Spleen (tissue), 11 donors: ENCODE results near the gene CFLAR. TPM values are rescaled to one million over a fixed set of nuclear protein-coding genes. Genes with fewer than 3 reads are reported as not detected.

ENCODE experiments used
- DNase-seq: peaks from one replicate; pipeline ENCODE4 v3.0.0-alpha.2; 2020
- H3K27ac ChIP-seq, 8 donors: fragments of 200-600 bp; sonication (generic) in 7 of 8; 1 replicate in 4 of 8; 2 replicates in 4 of 8; pipeline versions ENCODE4 v1.5.0 to v1.8.0; 2016 to 2021; ENCODE audit warnings: inconsistent platforms in 4 of 8, mild to moderate bottlenecking in 4 of 8, moderate library complexity in 1 of 8
- H3K27me3 ChIP-seq, 7 donors: fragments of 200-600 bp; sonication (generic) in 6 of 7; replicated peaks in 1 of 7; 1 replicate in 4 of 7; 2 replicates in 3 of 7; pipeline versions ENCODE4 v1.5.0 to v1.8.0; 2016 to 2021; ENCODE audit warnings: inconsistent platforms in 3 of 7, mild to moderate bottlenecking in 1 of 7
- H3K36me3 ChIP-seq, 6 donors: fragments of 200-600 bp; sonication (generic) in 5 of 6; 1 replicate in 4 of 6; 2 replicates in 2 of 6; pipeline versions ENCODE4 v1.5.0 to v1.8.0; 2016 to 2021; ENCODE audit warnings: inconsistent platforms in 2 of 6
- H3K4me1 ChIP-seq, 6 donors: fragments of 200-600 bp; sonication (generic) in 5 of 6; 1 replicate in 3 of 6; 2 replicates in 3 of 6; pipeline versions ENCODE4 v1.5.0 to v1.8.0; 2016 to 2021; ENCODE audit warnings: inconsistent platforms in 3 of 6
- H3K4me3 ChIP-seq, 8 donors: fragments of 200-600 bp; sonication (generic) in 7 of 8; 1 replicate in 4 of 8; 2 replicates in 4 of 8; pipeline versions ENCODE4 v1.5.0 to v1.8.0; 2016 to 2021; ENCODE audit warnings: inconsistent platforms in 4 of 8, mild to moderate bottlenecking in 4 of 8, moderate library complexity in 2 of 8
- H3K9me3 ChIP-seq, 8 donors: fragments of 200-600 bp; sonication (generic) in 7 of 8; 1 replicate in 4 of 8; 2 replicates in 4 of 8; pipeline versions ENCODE4 v1.5.0 to v1.8.0; 2016 to 2021; ENCODE audit warnings: inconsistent platforms in 4 of 8
- POLR2A ChIP-seq, 3 donors: fragments of 450-650 bp; IDR thresholded peaks; one replicate each; pipeline ENCODE4 v1.5.1; 2017; ENCODE audit warnings: antibody characterized with exemption in 3 of 3, mild to moderate bottlenecking in 1 of 3
- POLR2AphosphoS5 ChIP-seq, 3 donors: sonication (generic); formaldehyde crosslinking; IDR thresholded peaks; one replicate each; pipeline ENCODE4 v1.5.1; 2017; ENCODE audit warnings: antibody characterized with exemption in 3 of 3
- WGBS, 5 donors: extraction: QIAGEN DNeasy Blood & Tissue Kit in 3 of 5; methylation state at CpG; one replicate each; pipeline versions ENCODE4 v1.1.5 to v1.1.7; 2013 to 2018; 5-methylcytosine and 5-hydroxymethylcytosine counted together
- intact Hi-C: fragments of 100-400 bp; cut with DNase I; formaldehyde crosslinking; loops from one replicate; pipeline ENCODE4 v1.15.0; 2023; ENCODE audit warnings: low total_unique reads
- polyA plus RNA-seq, 3 donors: library from polyadenylated mRNA; stranded (reverse); fragments of 200-250 nt; gene quantifications; one replicate each; pipeline ENCODE4 v1.2.1, GENCODE V29; 2013
- total RNA-seq, 7 donors: library from RNA; depleted of rRNA in 3 of 7; stranded (reverse); fragments of >200 nt in 3 of 7; fragmentation: NEBNext Ultra II Directional in 4 of 7; extraction: Animal tissue kit (Norgen Biotek cat#: 25700) in 4 of 7; gene quantifications; one replicate each; pipeline versions ENCODE4 v1.1.0 to v1.2.1, GENCODE V29; 2016 to 2021
- TF ChIP-seq, protein P1 (sequence below), 11 experiments: fragments of 200-600 bp in 7 of 11; fragments of 450-650 bp in 4 of 11; sonication (generic) in 4 of 11; IDR thresholded peaks in 8 of 11; conservative IDR thresholded peaks in 3 of 11; 1 replicate in 7 of 11; 2 replicates in 4 of 11; pipeline versions ENCODE4 v1.4.0 to v1.8.0; 2016 to 2021; ENCODE audit warnings: antibody characterized with exemption in 11 of 11, inconsistent platforms in 4 of 11, mild to moderate bottlenecking in 1 of 11
- donor health status: healthy with polysubstance abuse.
- donor health status: DM: no; HTN: no; CAD: no; lungs with moderate emphysema.
- donor health status: DM: no; HTN: no; CAD: no.
- donor health status: Bipolar disorder and iron deficiency.
- donor health status: healthy.
- donor health status: DM: no; HTN: no; CAD: no.
- donor health status: DM: yes; HTN: yes; CAD: no.

Gene CFLAR
- total and polyA plus RNA-seq, 10 donors = 64.0 to 511 (median 360) TPM

DNA sequence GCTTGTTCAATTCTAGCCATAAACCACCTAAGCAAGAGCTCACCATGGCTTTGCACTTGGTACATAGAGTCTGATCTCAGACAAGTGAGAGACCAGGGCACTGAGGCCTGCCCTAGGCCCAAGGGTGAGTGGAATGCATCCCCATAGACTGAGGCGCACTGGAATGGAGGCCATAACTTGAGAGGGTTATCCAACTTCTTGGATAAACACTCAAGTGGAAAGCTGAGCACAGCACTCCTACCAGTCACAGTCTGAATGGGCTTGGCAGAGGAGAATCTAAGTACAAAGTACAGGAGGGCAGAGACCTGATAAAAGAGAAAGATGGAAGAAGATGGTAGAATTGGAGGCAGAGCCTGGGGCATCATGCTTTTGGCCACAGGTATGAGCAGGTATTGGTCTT, 36.6 kb downstream of the CFLAR start:
- Histone ChIP-seq H3K27ac (peak overlapping the region; percentile 69 to 89 (median 85)), H3K4me1 (peaks cover 42 to 100% (median 79%) of the 10 kb centered on the region in 6 donors), H3K4me3 (no peak overlapping the region), H3K36me3 (peaks cover 0 to 99% (median 72%) of the 10 kb centered on the region in 6 donors), H3K27me3 (no peaks in the 10 kb centered on the region), H3K9me3 (no peaks in the 10 kb centered on the region)
- DNase-seq = no peak
- TF ChIP-seq, protein P1, sequence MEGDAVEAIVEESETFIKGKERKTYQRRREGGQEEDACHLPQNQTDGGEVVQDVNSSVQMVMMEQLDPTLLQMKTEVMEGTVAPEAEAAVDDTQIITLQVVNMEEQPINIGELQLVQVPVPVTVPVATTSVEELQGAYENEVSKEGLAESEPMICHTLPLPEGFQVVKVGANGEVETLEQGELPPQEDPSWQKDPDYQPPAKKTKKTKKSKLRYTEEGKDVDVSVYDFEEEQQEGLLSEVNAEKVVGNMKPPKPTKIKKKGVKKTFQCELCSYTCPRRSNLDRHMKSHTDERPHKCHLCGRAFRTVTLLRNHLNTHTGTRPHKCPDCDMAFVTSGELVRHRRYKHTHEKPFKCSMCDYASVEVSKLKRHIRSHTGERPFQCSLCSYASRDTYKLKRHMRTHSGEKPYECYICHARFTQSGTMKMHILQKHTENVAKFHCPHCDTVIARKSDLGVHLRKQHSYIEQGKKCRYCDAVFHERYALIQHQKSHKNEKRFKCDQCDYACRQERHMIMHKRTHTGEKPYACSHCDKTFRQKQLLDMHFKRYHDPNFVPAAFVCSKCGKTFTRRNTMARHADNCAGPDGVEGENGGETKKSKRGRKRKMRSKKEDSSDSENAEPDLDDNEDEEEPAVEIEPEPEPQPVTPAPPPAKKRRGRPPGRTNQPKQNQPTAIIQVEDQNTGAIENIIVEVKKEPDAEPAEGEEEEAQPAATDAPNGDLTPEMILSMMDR (IDR thresholded peaks at IDR 0.05 in 8 of 11, conservative IDR thresholded peaks at IDR 0.05 in 3 of 11) = no peak
- peak in 1 of 3 donors; percentile 25 for TF ChIP-seq POLR2AphosphoS5 (IDR thresholded peaks at IDR 0.05)
- intact Hi-C loops = no loop called here
- 96 to 100% (median 100%) methylated on average over 1 of the region's 1 CpG for WGBS, 5 donors

DNA sequence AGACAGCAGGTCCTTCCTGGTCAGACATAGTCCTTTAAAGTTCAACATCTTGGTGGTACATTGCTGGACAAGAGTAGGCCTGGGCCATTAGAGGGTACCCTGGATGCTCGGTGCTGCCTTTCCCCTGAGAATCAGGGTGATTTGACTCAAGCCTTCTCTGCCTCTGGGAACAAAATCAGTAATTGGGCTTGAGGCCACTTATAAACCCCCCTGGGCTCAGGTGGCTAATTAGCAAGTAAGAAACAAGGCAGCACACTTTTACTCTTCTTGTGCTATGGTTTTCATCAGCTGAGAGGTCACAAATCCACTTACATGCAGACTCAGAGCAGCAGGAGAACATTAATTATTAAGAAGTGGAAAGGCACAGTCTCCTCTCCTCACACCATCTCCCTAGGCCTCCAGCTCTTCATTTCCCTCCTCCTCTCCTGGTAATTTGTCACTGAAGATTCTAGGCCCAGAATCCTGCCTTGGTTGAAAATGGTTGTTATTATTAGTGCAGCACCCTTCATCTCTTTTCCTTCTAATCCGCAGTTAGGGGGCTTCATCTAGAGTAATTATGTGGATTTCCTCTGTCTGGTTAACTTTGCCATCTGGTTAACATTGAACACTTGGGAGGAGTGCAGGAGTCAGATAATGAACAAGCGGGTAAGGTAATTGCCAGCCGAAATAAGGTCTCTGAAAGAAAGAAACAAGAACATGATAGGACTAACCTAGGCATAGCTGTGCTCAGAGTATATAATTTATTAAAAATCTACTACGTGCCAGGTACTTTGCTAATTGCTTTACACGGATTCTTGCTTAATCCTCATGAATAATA, 37.2 kb downstream of the CFLAR start:
- H3K27me3 ChIP-seq = no peaks in the 10 kb centered on the region
- H3K9me3 ChIP-seq = no peaks in the 10 kb centered on the region
- no peak overlapping the region for H3K4me3 ChIP-seq
- intact Hi-C loops = no loop called here
- H3K27ac ChIP-seq = peak overlapping the region; percentile 69 to 89 (median 85)
- peaks cover 49 to 100% (median 86%) of the 10 kb centered on the region in 6 donors for H3K4me1 ChIP-seq
- TF ChIP-seq POLR2AphosphoS5 (IDR thresholded peaks at IDR 0.05) (no peak), POLR2A (IDR thresholded peaks at IDR 0.05) (no peak)
- TF ChIP-seq, protein P1 (IDR thresholded peaks at IDR 0.05 in 8 of 11, conservative IDR thresholded peaks at IDR 0.05 in 3 of 11) = no peak
- H3K36me3 ChIP-seq = peaks cover 0 to 99% (median 75%) of the 10 kb centered on the region in 6 donors
- no peak for DNase-seq
- WGBS, 5 donors = 78 to 94% (median 88%) methylated on average over 6 of the region's 6 CpGs

DNA sequence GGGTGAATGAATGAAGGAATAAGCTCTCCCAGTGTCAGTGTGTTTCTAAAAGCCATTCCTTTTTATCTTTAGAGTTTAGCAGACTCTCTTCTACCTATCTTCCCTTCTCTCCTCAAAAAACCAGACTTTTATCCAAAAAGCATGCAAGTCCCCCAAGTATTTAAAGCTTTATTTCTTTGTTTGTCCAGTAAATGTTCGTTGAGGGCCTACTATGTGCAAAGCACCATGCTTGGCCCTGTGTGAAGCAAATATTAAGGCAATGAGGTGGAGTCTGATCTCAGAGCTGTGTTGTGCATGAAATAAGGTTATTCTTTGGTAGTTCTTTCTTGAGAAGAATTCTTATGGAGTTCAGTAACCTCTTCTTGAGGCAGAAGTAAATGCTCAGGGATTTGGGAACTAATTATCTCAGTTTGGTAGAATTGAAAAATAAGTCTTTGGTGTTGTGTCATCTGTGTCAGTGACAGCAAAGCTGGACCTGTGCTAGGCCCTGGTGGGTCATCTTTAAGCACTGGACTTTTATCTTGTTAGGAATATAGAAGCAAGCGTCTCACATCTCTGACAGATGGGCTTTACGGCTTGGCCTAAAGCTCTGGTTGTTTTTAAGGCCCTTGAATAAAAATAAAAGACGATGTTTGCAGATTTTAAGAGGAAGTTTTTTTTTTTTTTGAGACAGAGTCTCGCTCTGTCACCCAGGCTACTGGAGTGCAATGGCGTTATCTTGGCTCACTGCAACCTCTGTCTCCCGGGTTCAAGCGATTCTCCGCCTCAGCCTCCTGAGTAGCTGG, 38.8 kb downstream of the CFLAR start:
- intact Hi-C loops = no loop called here
- no peaks in the 10 kb centered on the region for H3K9me3 ChIP-seq
- H3K36me3 ChIP-seq = peaks cover 0 to 99% (median 78%) of the 10 kb centered on the region in 6 donors
- peak in 1 of 3 donors; percentile 6 for TF ChIP-seq POLR2AphosphoS5 (IDR thresholded peaks at IDR 0.05)
- TF ChIP-seq, protein P1 (IDR thresholded peaks at IDR 0.05 in 8 of 11, conservative IDR thresholded peaks at IDR 0.05 in 3 of 11) = no peak
- no peaks in the 10 kb centered on the region for H3K27me3 ChIP-seq
- WGBS, 5 donors = 67 to 79% (median 76%) methylated on average over 9 of the region's 9 CpGs
- peaks cover 48 to 100% (median 91%) of the 10 kb centered on the region in 6 donors for H3K4me1 ChIP-seq
- peak overlapping the region; percentile 44 to 89 (median 80) for H3K27ac ChIP-seq
- no peak overlapping the region for H3K4me3 ChIP-seq
- no peak for DNase-seq

DNA sequence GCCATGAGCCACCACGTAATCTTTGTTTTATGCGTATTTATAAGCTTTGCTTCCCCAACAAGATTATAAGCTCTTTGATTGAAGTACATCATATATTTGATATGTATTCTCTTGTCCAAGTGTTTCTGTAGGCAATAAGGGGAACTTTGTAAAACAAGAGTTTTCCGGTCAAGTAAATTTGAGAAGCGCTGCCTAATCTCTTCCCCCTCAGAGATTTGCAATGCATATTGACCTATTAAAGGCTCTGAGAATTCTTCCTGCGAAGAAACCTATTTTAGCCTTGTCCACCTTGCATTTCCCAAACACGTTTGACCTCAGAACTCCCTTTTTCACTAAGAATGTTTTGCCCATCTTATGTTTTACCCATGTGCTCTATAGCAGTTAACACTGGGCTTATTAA, 40.1 kb downstream of the CFLAR start:
- Histone ChIP-seq H3K4me1 (peaks cover 40 to 97% (median 80%) of the 10 kb centered on the region in 6 donors), H3K9me3 (no peaks in the 10 kb centered on the region), H3K27ac (peak overlapping the region; percentile 44 to 89 (median 80)), H3K4me3 (no peak overlapping the region), H3K36me3 (peaks cover 2 to 99% (median 79%) of the 10 kb centered on the region in 6 donors), H3K27me3 (no peaks in the 10 kb centered on the region)
- DNase-seq = no peak
- 59 to 68% (median 64%) methylated on average over 6 of the region's 6 CpGs for WGBS, 5 donors
- TF ChIP-seq POLR2A (IDR thresholded peaks at IDR 0.05) (no peak), POLR2AphosphoS5 (IDR thresholded peaks at IDR 0.05) (no peak)
- TF ChIP-seq, protein P1 (IDR thresholded peaks at IDR 0.05 in 8 of 11, conservative IDR thresholded peaks at IDR 0.05 in 3 of 11) = no peak
- intact Hi-C loops = loop anchor here (2.0 kb wide), 1 partner anchor 37 kb away; no protein-coding TSS in a partner anchor
